Neuronal stem cell (in vitro differentiated cells): ENCODE data around the gene PSMA7.

Source experiments
- DNase-seq: peaks from one replicate; pipeline ENCODE4 v3.0.0-alpha.2; 2013; ENCODE audit warnings: low spot score
- H2AFZ ChIP-seq: one replicate; pipeline ENCODE4 v1.6.1; 2013; ENCODE audit warnings: mild to moderate bottlenecking, low read length, inconsistent platforms
- H2AK5ac ChIP-seq: 2 replicates; pipeline ENCODE4 v1.6.1; 2013; ENCODE audit warnings: low read depth, mild to moderate bottlenecking, inconsistent platforms, low read length, moderate library complexity, mixed read lengths
- H2BK120ac ChIP-seq: 2 replicates; pipeline ENCODE4 v1.6.1; 2013; ENCODE audit warnings: low read depth, mild to moderate bottlenecking, inconsistent platforms, low read length, moderate library complexity, mixed read lengths
- H2BK12ac ChIP-seq: one replicate; pipeline ENCODE4 v1.6.1; 2013; ENCODE audit warnings: low read length, inconsistent platforms
- H2BK15ac ChIP-seq: 2 replicates; pipeline ENCODE4 v1.6.1; 2013; ENCODE audit warnings: mild to moderate bottlenecking, low read length, inconsistent platforms, mixed read lengths
- H2BK5ac ChIP-seq: one replicate; pipeline ENCODE4 v1.6.1; 2013; ENCODE audit warnings: inconsistent platforms, mild to moderate bottlenecking, low read length, moderate library complexity
- H3K14ac ChIP-seq: one replicate; pipeline ENCODE4 v1.6.1; 2013; ENCODE audit warnings: low read length, inconsistent platforms
- H3K18ac ChIP-seq: 2 replicates; pipeline ENCODE4 v1.6.1; 2013; ENCODE audit warnings: low read length, inconsistent platforms
- H3K23ac ChIP-seq: 2 replicates; pipeline ENCODE4 v1.6.1; 2013; ENCODE audit warnings: low read depth, mild to moderate bottlenecking, mixed read lengths, low read length, inconsistent platforms; ENCODE audit not compliant: poor library complexity
- H3K27ac ChIP-seq: replicated peaks from 3 replicates; pipeline ENCODE4 v1.5.1; 2013; ENCODE audit warnings: low read length, inconsistent platforms
- H3K27me3 ChIP-seq, 3 experiments: 2 replicates each; pipeline ENCODE4 v1.6.1; 2013; ENCODE audit warnings: low read length in 3 of 3, mild to moderate bottlenecking in 2 of 3, inconsistent platforms in 1 of 3, low read depth in 1 of 3, mixed read lengths in 1 of 3, moderate library complexity in 1 of 3; ENCODE audit not compliant: control insufficient read depth in 3 of 3, insufficient read depth in 3 of 3
- H3K36me3 ChIP-seq, 2 donors: replicated peaks in 1 of 2; 2 replicates each; pipeline ENCODE4 v1.6.1; 2013; ENCODE audit warnings: low read length in 2 of 2; ENCODE audit not compliant: control insufficient read depth in 2 of 2, insufficient read depth in 2 of 2
- H3K4ac ChIP-seq: 2 replicates; pipeline ENCODE4 v1.6.1; 2013; ENCODE audit warnings: inconsistent platforms, mild to moderate bottlenecking, low read length, moderate library complexity
- H3K4me1 ChIP-seq, 2 donors: 1 replicate in 1 of 2; 2 replicates in 1 of 2; pipeline ENCODE4 v1.6.1; 2013; ENCODE audit warnings: low read length in 2 of 2, low read depth in 1 of 2; ENCODE audit not compliant: control insufficient read depth in 2 of 2, insufficient read depth in 1 of 2
- H3K4me2 ChIP-seq: one replicate; pipeline ENCODE4 v1.6.1; 2013; ENCODE audit warnings: mild to moderate bottlenecking, low read length, inconsistent platforms; ENCODE audit not compliant: insufficient read depth, poor library complexity, severe bottlenecking
- H3K4me3 ChIP-seq, 2 donors: 2 replicates each; pipeline ENCODE4 v1.5.1; 2013; ENCODE audit warnings: low read length in 2 of 2, mild to moderate bottlenecking in 2 of 2, inconsistent platforms in 1 of 2, moderate library complexity in 1 of 2
- H3K79me1 ChIP-seq: one replicate; pipeline ENCODE4 v1.6.1; 2013; ENCODE audit warnings: low read depth, mild to moderate bottlenecking, inconsistent platforms, low read length, moderate library complexity
- H3K9ac ChIP-seq: one replicate; pipeline ENCODE4 v1.6.1; 2013; ENCODE audit warnings: mild to moderate bottlenecking, low read depth, low read length, inconsistent platforms; ENCODE audit not compliant: poor library complexity
- H3K9me3 ChIP-seq, 2 donors: replicated peaks in 1 of 2; 2 replicates each; pipeline versions ENCODE3 to v1.6.1; 2013; ENCODE audit warnings: low read length in 2 of 2, mild to moderate bottlenecking in 2 of 2, inconsistent platforms in 1 of 2, low read depth in 1 of 2, mixed read lengths in 1 of 2, moderate library complexity in 1 of 2; ENCODE audit not compliant: control insufficient read depth in 2 of 2, insufficient read depth in 1 of 2
- H4K8ac ChIP-seq: one replicate; pipeline ENCODE4 v1.6.1; 2013; ENCODE audit warnings: low read depth, mild to moderate bottlenecking, inconsistent platforms, low read length, moderate library complexity
- H4K91ac ChIP-seq: one replicate; pipeline ENCODE4 v1.6.1; 2013; ENCODE audit warnings: low read length, low read depth, mild to moderate bottlenecking, inconsistent platforms; ENCODE audit not compliant: poor library complexity
- WGBS, 2 donors: extraction: QIAGEN DNeasy Blood & Tissue Kit; methylation state at CpG; one replicate each; pipeline ENCODE4 v1.1.7; 2013; ENCODE audit warnings: missing lambda C conversion rate in 2 of 2, mixed read lengths in 1 of 2; ENCODE audit not compliant: insufficient read length in 2 of 2, insufficient replicate concordance in 1 of 2; ENCODE audit errors: extremely low coverage in 2 of 2; 5-methylcytosine and 5-hydroxymethylcytosine counted together

Gene PSMA7

DNA sequence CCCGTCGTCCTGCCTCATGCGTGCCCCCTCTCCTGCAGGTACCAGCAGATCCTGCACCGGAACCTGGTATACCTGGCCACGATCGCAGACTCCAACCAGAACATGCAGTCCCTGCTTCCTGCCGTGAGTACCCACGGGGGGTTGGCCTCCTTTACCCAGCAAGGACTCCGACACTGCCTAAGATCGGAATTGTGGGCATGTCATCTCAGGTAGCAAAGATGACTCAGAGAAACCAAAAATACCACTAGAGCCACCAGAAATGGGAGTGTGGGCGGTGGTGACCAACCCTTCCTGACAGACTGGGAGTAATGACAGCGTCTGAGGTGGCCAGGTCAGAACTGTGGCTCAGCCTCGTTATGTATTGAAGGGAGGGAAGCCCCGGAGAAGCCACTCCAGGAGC lies 16.6 kb upstream of the PSMA7 start:
- WGBS, 2 donors, result no CpG with 5 or more reads among the region's 14 CpGs
- Histone ChIP-seq H3K14ac (no peak overlapping the region), H3K4me3 (no peak overlapping the region), H3K9me3 (no peaks in the 10 kb centered on the region), H3K18ac (no peak overlapping the region), H4K91ac (no peak overlapping the region), H2BK120ac (no peak overlapping the region), H3K4me2 (no peak overlapping the region), H3K23ac (peak overlapping the region; percentile 85), H4K8ac (no peak overlapping the region), H2AFZ (no peak overlapping the region), H3K79me1 (peaks cover 22% of the 10 kb centered on the region), H2BK15ac (no peak overlapping the region), H2BK5ac (peak overlapping the region; percentile 5), H3K4ac (no peak overlapping the region), H3K9ac (no peak overlapping the region), H2AK5ac (no peak overlapping the region), H3K4me1 (peaks cover 4% of the 10 kb centered on the region in 2 donors), H2BK12ac (no peak overlapping the region), H3K27me3 (no peaks in the 10 kb centered on the region), H3K27ac (no peak overlapping the region), H3K36me3 (peaks cover 37 to 81% of the 10 kb centered on the region in 2 donors)
- no peak for DNase-seq

GRCh38 chr20:62159052-62159451 lies 15.9 kb upstream of the PSMA7 start:
- peaks cover 4% of the 10 kb centered on the region in 2 donors for H3K4me1 ChIP-seq
- peak overlapping the region; percentile 5 for H2BK5ac ChIP-seq
- H3K18ac ChIP-seq, result no peak overlapping the region
- no peaks in the 10 kb centered on the region for H3K9me3 ChIP-seq
- no peak overlapping the region for H2AFZ ChIP-seq
- H4K8ac ChIP-seq, result no peak overlapping the region
- peak overlapping the region; percentile 63 for H3K9ac ChIP-seq
- no peak overlapping the region for H3K4me2 ChIP-seq
- H3K36me3 ChIP-seq, result peaks cover 34 to 81% of the 10 kb centered on the region in 2 donors
- H3K23ac ChIP-seq, result no peak overlapping the region
- no peak overlapping the region for H2BK120ac ChIP-seq
- no CpG with 5 or more reads among the region's 11 CpGs for WGBS, 2 donors
- no peak overlapping the region for H3K4me3 ChIP-seq
- no peak overlapping the region for H2AK5ac ChIP-seq
- no peak for DNase-seq
- H3K14ac ChIP-seq, result no peak overlapping the region
- no peak overlapping the region for H3K27ac ChIP-seq
- H4K91ac ChIP-seq, result no peak overlapping the region
- no peaks in the 10 kb centered on the region for H3K27me3 ChIP-seq
- peaks cover 26% of the 10 kb centered on the region for H3K79me1 ChIP-seq
- no peak overlapping the region for H2BK12ac ChIP-seq
- H3K4ac ChIP-seq, result no peak overlapping the region
- H2BK15ac ChIP-seq, result no peak overlapping the region

- Histone ChIP-seq H2BK15ac (no peak overlapping the region), H3K79me1 (peaks cover 30% of the 10 kb centered on the region), H3K9me3 (no peaks in the 10 kb centered on the region), H4K8ac (no peak overlapping the region), H3K36me3 (peaks cover 30 to 81% of the 10 kb centered on the region in 2 donors), H3K14ac (no peak overlapping the region), H2AFZ (no peak overlapping the region), H3K9ac (no peak overlapping the region), H3K23ac (no peak overlapping the region), H4K91ac (no peak overlapping the region), H3K4me1 (peaks cover 4% of the 10 kb centered on the region in 2 donors), H2AK5ac (no peak overlapping the region), H2BK12ac (no peak overlapping the region), H2BK120ac (no peak overlapping the region), H3K18ac (no peak overlapping the region), H3K27me3 (no peaks in the 10 kb centered on the region), H3K4ac (no peak overlapping the region), H3K4me2 (no peak overlapping the region), H3K4me3 (no peak overlapping the region), H2BK5ac (no peak overlapping the region), H3K27ac (no peak overlapping the region)
- DNase-seq, result no peak
- no CpG with 5 or more reads among the region's 22 CpGs for WGBS, 2 donors
Observed at GRCh38 chr20:62158541-62158940, 15.3 kb upstream of the PSMA7 start.

- H3K36me3 ChIP-seq, result peaks cover 29 to 81% of the 10 kb centered on the region in 2 donors
- H2BK5ac ChIP-seq, result peak overlapping the region; percentile 49
Observed at GRCh38 chr20:62158088-62158400, 14.8 kb upstream of the PSMA7 start.

More at GRCh38 chr20:62158088-62158400, 14.8 kb upstream of the PSMA7 start:
- Histone ChIP-seq H3K4me2 (no peak overlapping the region), H2AFZ (no peak overlapping the region), H3K27me3 (no peaks in the 10 kb centered on the region), H4K91ac (no peak overlapping the region), H2BK15ac (no peak overlapping the region), H2BK120ac (no peak overlapping the region), H2BK12ac (no peak overlapping the region), H3K9me3 (peaks cover 0 to 5% of the 10 kb centered on the region in 2 donors), H3K4me1 (peaks cover 4% of the 10 kb centered on the region in 2 donors), H3K79me1 (peaks cover 30% of the 10 kb centered on the region), H3K14ac (no peak overlapping the region), H4K8ac (no peak overlapping the region), H3K18ac (no peak overlapping the region), H2AK5ac (no peak overlapping the region), H3K4ac (no peak overlapping the region), H3K23ac (peak overlapping the region; percentile 94), H3K9ac (no peak overlapping the region), H3K27ac (no peak overlapping the region), H3K4me3 (no peak overlapping the region)
- no peak for DNase-seq
- WGBS, 2 donors, result no CpG with 5 or more reads among the region's 12 CpGs
